ENCODE data around the gene SCFD2. TPM values are rescaled to one million over a fixed set of nuclear protein-coding genes. Genes with fewer than 3 reads are reported as not detected.

The SCFD2 gene
- total RNA-seq, 1 experiment from 2014 or later: 7.4 TPM

GRCh38 chr4:53061091-53061850 is 304.6 kb downstream of the SCFD2 start:
- POLR2A ChIA-PET: no interaction called here
- in situ Hi-C loops (cut with HindIII; ENCODE audit: low pct_unique_long_range_greater_than_20kb, low sequenced_read_pairs) (no loop called here), intact Hi-C loops (cut with micrococcal nuclease; ENCODE audit: unreplicated experiment) (no loop called here)
- H3K27ac ChIP-seq (ENCODE audit: low read length): no peak overlapping the region
- H3K9me3 ChIP-seq (ENCODE audit: control insufficient read depth, insufficient read depth, low read depth, low read length): no peaks in the 10 kb centered on the region
- no peaks in the 10 kb centered on the region for H3K36me3 ChIP-seq (ENCODE audit: control insufficient read depth, insufficient read depth, low read length)
- no peak overlapping the region for H3K4me3 ChIP-seq (ENCODE audit: low read depth in 2 of 2, low read length in 2 of 2)
- BruUV-seq (replicated peaks): no TSS peak
- no peak for DNase-seq (ENCODE audit: low read depth, low spot score)
- CTCF ChIA-PET: no interaction called here
- TF ChIP-seq POLR2AphosphoS5 (IDR thresholded peaks at IDR 0.05; ENCODE audit: low read depth, low read length): no peak
- TF ChIP-seq REST (IDR thresholded peaks at IDR 0.05; ENCODE audit: insufficient read depth in 1 of 2, low read depth in 2 of 2, low read length in 1 of 2): no peak
- no peak for TF ChIP-seq SIN3A (IDR thresholded peaks at IDR 0.05; ENCODE audit: borderline replicate concordance, insufficient read depth, low read depth, low read length)
- TF ChIP-seq TCF7L2 (IDR thresholded peaks at IDR 0.05; ENCODE audit: low read depth, low read length): no peak
- no peak for TF ChIP-seq CTCF (IDR thresholded peaks at IDR 0.05)
- H3K27me3 ChIP-seq (ENCODE audit: control insufficient read depth, insufficient read depth, low read length): no peaks in the 10 kb centered on the region
- no peaks in the 10 kb centered on the region for H3K4me1 ChIP-seq (ENCODE audit: control insufficient read depth, insufficient read depth, low read length)
- ATAC-seq: no peak

GRCh38 chr4:53060278-53060677 is 305.6 kb downstream of the SCFD2 start:
- ChIA-PET CTCF (no interaction called here), POLR2A (no interaction called here)
- DNase-seq (ENCODE audit: low read depth, low spot score): no peak
- Histone ChIP-seq H3K27me3 (ENCODE audit: control insufficient read depth, insufficient read depth, low read length) (no peaks in the 10 kb centered on the region), H3K4me3 (ENCODE audit: low read depth in 2 of 2, low read length in 2 of 2) (no peak overlapping the region), H3K27ac (ENCODE audit: low read length) (no peak overlapping the region), H3K36me3 (ENCODE audit: control insufficient read depth, insufficient read depth, low read length) (no peaks in the 10 kb centered on the region), H3K9me3 (ENCODE audit: control insufficient read depth, insufficient read depth, low read depth, low read length) (no peaks in the 10 kb centered on the region), H3K4me1 (ENCODE audit: control insufficient read depth, insufficient read depth, low read length) (no peaks in the 10 kb centered on the region)
- no peak for ATAC-seq
- in situ Hi-C loops (cut with HindIII; ENCODE audit: low pct_unique_long_range_greater_than_20kb, low sequenced_read_pairs) (no loop called here), intact Hi-C loops (cut with micrococcal nuclease; ENCODE audit: unreplicated experiment) (no loop called here)
- TF ChIP-seq SIN3A (IDR thresholded peaks at IDR 0.05; ENCODE audit: borderline replicate concordance, insufficient read depth, low read depth, low read length) (no peak), CTCF (IDR thresholded peaks at IDR 0.05) (no peak), TCF7L2 (IDR thresholded peaks at IDR 0.05; ENCODE audit: low read depth, low read length) (no peak), POLR2AphosphoS5 (IDR thresholded peaks at IDR 0.05; ENCODE audit: low read depth, low read length) (no peak), REST (IDR thresholded peaks at IDR 0.05; ENCODE audit: insufficient read depth in 1 of 2, low read depth in 2 of 2, low read length in 1 of 2) (no peak)
- no TSS peak for BruUV-seq (replicated peaks)
